K562 (cell line): ENCODE measurements around the gene PPP1R3A. TPM values are rescaled to one million over a fixed set of nuclear protein-coding genes. Genes with fewer than 3 reads are reported as not detected.

Experiments used
- ATAC-seq: fragments of 200-7000 bp; cut with Tn5 transposase; 3 replicates; pipeline ENCODE4 v1.9.1; 2020; ENCODE audit warnings: moderate library complexity
- BruUV-seq: library from RNA; stranded (reverse); fragments of 400-500 nt; replicated peaks from 2 replicates; lab custom pipeline; 2021; lab: Mats Ljungman, UMichigan
- CTCF ChIA-PET: fragments of 300-600 bp; formaldehyde crosslinking; extraction: SDS; loops from one replicate; lab custom pipeline; 2021; ENCODE audit warnings: low intra/inter-chr PET ratio; lab: Yijun Ruan, JAX
- POLR2A ChIA-PET: fragments of 300-600, 350-650 bp; sonication (Branson Sonifier 250); formaldehyde crosslinking; extraction: SDS; loops from one replicate; lab custom pipeline; 2021; ENCODE audit warnings: antibody characterized with exemption, inconsistent platforms; lab: Yijun Ruan, JAX
- DNase-seq, 4 experiments: peaks; one replicate each; pipeline versions ENCODE4 v3.0.0 to v3.0.0-alpha.2; 2011 to 2018; ENCODE audit warnings: low spot score in 3 of 4, mixed read lengths in 3 of 4; ENCODE audit errors: extremely low read depth in 1 of 4
- FAIRE-seq: peaks from 2 replicates; lab custom pipeline; 2011; peaks lifted over from hg19 to GRCh38; lab: Jason Lieb, UNC
- H2AFZ ChIP-seq: 2 replicates; pipeline ENCODE4 v1.6.0; 2011; ENCODE audit warnings: low read depth, low read length, control low read depth, inconsistent platforms
- H3K27ac ChIP-seq: fragments of 200-600 bp; 3 replicates; pipeline ENCODE4 v1.8.0; 2011; ENCODE audit warnings: low read depth, mild to moderate bottlenecking, control low read depth, inconsistent platforms, low read length, moderate library complexity, mixed read lengths; ENCODE audit errors: extremely low read depth
- H3K27me3 ChIP-seq, 2 experiments: fragments of 300-600 bp in 1 of 2; 2 replicates in 1 of 2; 3 replicates in 1 of 2; pipeline versions ENCODE4 v1.6.0 to v1.8.0; 2011; ENCODE audit warnings: inconsistent platforms in 2 of 2, low read length in 2 of 2, mild to moderate bottlenecking in 1 of 2, mixed read lengths in 1 of 2, moderate library complexity in 1 of 2; ENCODE audit not compliant: control insufficient read depth in 2 of 2, insufficient read depth in 2 of 2
- H3K36me3 ChIP-seq: fragments of 300-600 bp; 3 replicates; pipeline ENCODE4 v1.8.0; 2011; ENCODE audit warnings: mild to moderate bottlenecking, low read length, inconsistent platforms; ENCODE audit not compliant: control insufficient read depth, insufficient read depth
- H3K4me1 ChIP-seq, 2 experiments: fragments of 200-600 bp in 1 of 2; replicated peaks in 1 of 2; 2 replicates in 1 of 2; 3 replicates in 1 of 2; pipeline versions ENCODE4 v1.5.1 to v1.8.0; 2011; ENCODE audit warnings: inconsistent platforms in 2 of 2, low read length in 2 of 2, mild to moderate bottlenecking in 1 of 2, mixed read lengths in 1 of 2, moderate library complexity in 1 of 2; ENCODE audit not compliant: control insufficient read depth in 2 of 2, insufficient read depth in 2 of 2
- H3K4me2 ChIP-seq: 2 replicates; pipeline ENCODE4 v1.6.1; 2011; ENCODE audit warnings: low read length, control low read depth, inconsistent platforms, mixed read lengths; ENCODE audit not compliant: insufficient read depth
- H3K4me3 ChIP-seq: fragments of 200-600 bp; sonication (generic), shearing (Covaris generic); 2 replicates; pipeline ENCODE4 v1.5.1; 2016; ENCODE audit warnings: control low read depth, inconsistent platforms
- H3K79me2 ChIP-seq: fragments of 200-600 bp; 3 replicates; pipeline ENCODE4 v1.8.0; 2011; ENCODE audit warnings: low read length, inconsistent platforms; ENCODE audit not compliant: control insufficient read depth, insufficient read depth
- H3K9ac ChIP-seq, 2 experiments: 2 replicates each; pipeline versions ENCODE4 v1.6.0 to v1.6.1; 2011; ENCODE audit warnings: low read depth in 2 of 2, low read length in 2 of 2, control low read depth in 1 of 2, inconsistent platforms in 1 of 2, mild to moderate bottlenecking in 1 of 2, mixed read lengths in 1 of 2; ENCODE audit not compliant: insufficient read depth in 1 of 2
- H3K9me1 ChIP-seq: one replicate; pipeline ENCODE4 v1.6.0; 2011; ENCODE audit warnings: inconsistent platforms, mild to moderate bottlenecking, low read length, moderate library complexity; ENCODE audit not compliant: control insufficient read depth, insufficient read depth
- H3K9me3 ChIP-seq: replicated peaks from 2 replicates; pipeline ENCODE4 v1.5.1; 2011; ENCODE audit warnings: low read depth, low read length, inconsistent platforms; ENCODE audit not compliant: control insufficient read depth, insufficient read depth
- H4K20me1 ChIP-seq: replicated peaks from 2 replicates; pipeline ENCODE4 v1.6.1; 2011; ENCODE audit warnings: low read length, inconsistent platforms, mixed read lengths; ENCODE audit not compliant: control insufficient read depth, insufficient read depth
- DIDO1 ChIP-seq: fragments of 450-650 bp; IDR thresholded peaks from 2 replicates; pipeline ENCODE4 v1.6.1; 2016; ENCODE audit warnings: low read depth, missing biosample characterization, missing genetic modification characterization
- ELF4 ChIP-seq: fragments of 450-650 bp; formaldehyde crosslinking; IDR thresholded peaks from 2 replicates; pipeline ENCODE4 v1.4.0; 2022; ENCODE audit warnings: missing genetic modification characterization
- HDAC1 ChIP-seq, 2 experiments: fragments of 450-650 bp; IDR thresholded peaks; 2 replicates each; pipeline ENCODE4 v1.6.1; 2016 to 2017; ENCODE audit warnings: inconsistent platforms in 1 of 2, mild to moderate bottlenecking in 1 of 2, moderate library complexity in 1 of 2
- HDAC6 ChIP-seq: IDR thresholded peaks from 2 replicates; pipeline ENCODE4 v1.6.1; 2012; ENCODE audit warnings: low read depth, mild to moderate bottlenecking, control low read depth, inconsistent platforms, low read length, moderate library complexity
- HES1 ChIP-seq: fragments of 450-650 bp; IDR thresholded peaks from 2 replicates; pipeline ENCODE4 v1.6.1; 2016; ENCODE audit warnings: low read depth, mild to moderate bottlenecking, moderate library complexity
- HNRNPH1 ChIP-seq: fragments of 200-400 bp; formaldehyde crosslinking; optimal IDR thresholded peaks from 2 replicates; pipeline ENCODE3; 2017; ENCODE audit warnings: low read depth, mild to moderate bottlenecking, low read length, moderate library complexity
- MCM3 ChIP-seq: fragments of 450-650 bp; IDR thresholded peaks from 2 replicates; pipeline ENCODE4 v1.6.1; 2016
- PYGO2 ChIP-seq: fragments of 450-650 bp; IDR thresholded peaks from 2 replicates; pipeline ENCODE4 v1.6.1; 2016; ENCODE audit warnings: mild to moderate bottlenecking, missing genetic modification characterization, moderate library complexity, missing compliant biosample characterization
- RAD51 ChIP-seq: fragments of 450-650 bp; IDR thresholded peaks from 2 replicates; pipeline ENCODE4 v1.7.1; 2016; ENCODE audit warnings: low read depth, mild to moderate bottlenecking, borderline replicate concordance
- TEAD2 ChIP-seq: fragments of 450-650 bp; IDR thresholded peaks from 2 replicates; pipeline ENCODE4 v1.6.1; 2016; ENCODE audit warnings: missing genetic modification characterization, control low read depth, missing compliant biosample characterization
- WGBS: fragments of 100-300 bp; shearing (Covaris generic); methylation state at CpG from one replicate; pipeline ENCODE4 v1.1.6; 2016; ENCODE audit warnings: low coverage, mixed read lengths; ENCODE audit not compliant: insufficient coverage; ENCODE audit errors: missing lambda C conversion rate; 5-methylcytosine and 5-hydroxymethylcytosine counted together
- in situ Hi-C: fragments of 300-500 bp; cut with MboI; formaldehyde crosslinking; loops from 4 replicates; pipeline ENCODE4 v1.15.0; 2018; ENCODE audit warnings: inconsistent platforms, mixed read lengths
- intact Hi-C: fragments of 100-400 bp; cut with micrococcal nuclease; formaldehyde crosslinking; loops from 2 replicates; pipeline ENCODE4 v1.14.2; 2022
- polyA plus RNA-seq, 8 experiments: library from polyadenylated mRNA; depleted of rRNA in 4 of 8; stranded (reverse) in 5 of 8; unstranded in 3 of 8; fragments of >200 nt; fragmentation: Nextera tagmentation in 2 of 8; fragmentation: Illumina TruSeq in 1 of 8; extraction: Ambion mirVana in 2 of 8; extraction: Trizol in 1 of 8; gene quantifications; 2 replicates each; pipeline versions ENCODE4 v1.2.1 to v1.2.3, GENCODE V29; 2011 to 2014; ENCODE audit warnings: inconsistent platforms in 1 of 8, missing spikeins in 1 of 8
- total RNA-seq, 7 experiments: library from RNA; depleted of rRNA in 6 of 7; stranded (reverse); fragments of >200 nt in 6 of 7; fragmentation: Illumina TruSeq in 2 of 7; extraction: Trizol in 2 of 7; gene quantifications; 2 replicates each; pipeline versions ENCODE4 v1.2.1 to v1.2.3, GENCODE V29; 2011 to 2021; ENCODE audit warnings: low replicate concordance in 1 of 7

PPP1R3A gene
- total and polyA plus RNA-seq, 9 of the 15 experiments (the other 6 are each of a cell fraction or from before 2014, with no cell fraction given), result 0.01 to 0.03 TPM; not detected in 7

DNA sequence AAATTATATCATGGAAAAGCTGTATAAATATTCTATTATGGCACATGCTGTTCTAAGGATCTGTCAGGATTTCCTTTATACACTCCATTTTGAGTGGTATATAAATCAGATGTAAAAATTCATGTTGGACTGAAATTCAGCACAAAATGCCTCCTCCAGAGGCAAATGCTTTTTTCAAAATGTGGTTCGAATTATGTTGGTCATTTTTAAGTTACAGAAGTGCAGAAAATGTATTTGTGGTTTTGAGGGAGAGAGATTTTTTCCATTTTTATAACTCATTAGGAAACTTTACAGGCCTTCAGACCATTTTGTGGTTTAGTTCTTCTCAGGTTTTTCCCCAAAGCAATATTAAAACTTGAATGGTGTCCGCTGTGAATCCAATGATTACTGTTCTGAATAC lies 2.9 kb downstream of the PPP1R3A start (continued):
- TF ChIP-seq HES1, result no peak

DNA sequence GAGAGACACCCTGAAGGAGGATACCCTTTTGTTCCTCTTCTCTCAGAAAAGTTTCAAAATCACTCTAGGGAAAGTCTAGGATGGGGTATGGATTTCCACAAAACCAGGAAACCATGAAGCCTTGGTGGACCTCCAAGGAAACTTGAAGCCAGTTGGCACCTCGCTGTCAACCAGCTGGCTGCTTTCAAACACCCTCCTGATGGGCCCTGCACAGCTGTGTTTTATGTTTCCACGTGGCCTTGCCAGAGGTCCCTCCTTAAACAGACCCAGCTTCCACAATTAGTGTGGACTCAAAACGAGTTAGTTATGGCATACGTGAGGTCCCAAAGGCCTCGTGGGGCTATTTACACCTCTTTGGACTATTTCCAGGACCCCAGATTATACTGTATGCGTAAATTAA lies 5.9 kb downstream of the PPP1R3A start:
- in situ Hi-C loops (no loop called here), intact Hi-C loops (no loop called here)
- H3K4me1 ChIP-seq, result no peaks in the 10 kb centered on the region
- ChIA-PET POLR2A (no interaction called here), CTCF (no interaction called here)
- no peak for ATAC-seq
- H2AFZ ChIP-seq, result no peak overlapping the region
- no peak for FAIRE-seq
- no peak overlapping the region for H3K9ac ChIP-seq
- no peaks in the 10 kb centered on the region for H4K20me1 ChIP-seq
- BruUV-seq, result no TSS peak
- H3K9me3 ChIP-seq, result no peaks in the 10 kb centered on the region
- no peak for TF ChIP-seq PYGO2 (tag)
- no peak for TF ChIP-seq MCM3
- TF ChIP-seq HDAC6, result no peak
- TF ChIP-seq TEAD2, result no peak
- TF ChIP-seq HNRNPH1, result no peak
- TF ChIP-seq RAD51, result no peak
- TF ChIP-seq HDAC1 (IDR thresholded peaks at IDR 0.05), result no peak
- TF ChIP-seq DIDO1 (tag), result no peak
- no peak for TF ChIP-seq ELF4 (CRISPR knock-in tag)
- TF ChIP-seq, all 486 proteins: peak for 0
- H3K9me1 ChIP-seq, result no peaks in the 10 kb centered on the region
- no peaks in the 10 kb centered on the region for H3K36me3 ChIP-seq
- H3K27ac ChIP-seq, result no peak overlapping the region
- H3K4me3 ChIP-seq, result no peak overlapping the region
- H3K79me2 ChIP-seq, result no peaks in the 10 kb centered on the region
- H3K4me2 ChIP-seq, result no peak overlapping the region
- H3K27me3 ChIP-seq, result no peaks in the 10 kb centered on the region
- no peak for DNase-seq
- under 1% methylated on average over 6 of the region's 6 CpGs for WGBS
